Epithelial cell of proximal tubule (primary cell): Measurements from ENCODE around the gene SORCS2. TPM values are rescaled to one million over a fixed set of nuclear protein-coding genes. Genes with fewer than 3 reads are reported as not detected.

ENCODE experiments used
- DNase-seq: peaks from one replicate; pipeline ENCODE4 v3.0.0-alpha.2; 2011; ENCODE audit warnings: low read depth
- H3K4me3 ChIP-seq: 2 replicates; pipeline ENCODE4 v1.5.1; 2011; ENCODE audit warnings: low read depth, mild to moderate bottlenecking, low read length
- total RNA-seq: library from RNA; depleted of rRNA; stranded (reverse); fragments of >200 nt; gene quantifications from 2 replicates; pipeline ENCODE4 v1.2.3, GENCODE V29; 2015
- TF ChIP-seq, protein P1 (sequence below): conservative IDR thresholded peaks from 2 replicates; pipeline ENCODE4 v1.5.1; 2012; ENCODE audit warnings: low read depth, mild to moderate bottlenecking, low read length

Gene SORCS2
- total RNA-seq, 1 donor from 2014 or later, result 0.29 TPM

DNA sequence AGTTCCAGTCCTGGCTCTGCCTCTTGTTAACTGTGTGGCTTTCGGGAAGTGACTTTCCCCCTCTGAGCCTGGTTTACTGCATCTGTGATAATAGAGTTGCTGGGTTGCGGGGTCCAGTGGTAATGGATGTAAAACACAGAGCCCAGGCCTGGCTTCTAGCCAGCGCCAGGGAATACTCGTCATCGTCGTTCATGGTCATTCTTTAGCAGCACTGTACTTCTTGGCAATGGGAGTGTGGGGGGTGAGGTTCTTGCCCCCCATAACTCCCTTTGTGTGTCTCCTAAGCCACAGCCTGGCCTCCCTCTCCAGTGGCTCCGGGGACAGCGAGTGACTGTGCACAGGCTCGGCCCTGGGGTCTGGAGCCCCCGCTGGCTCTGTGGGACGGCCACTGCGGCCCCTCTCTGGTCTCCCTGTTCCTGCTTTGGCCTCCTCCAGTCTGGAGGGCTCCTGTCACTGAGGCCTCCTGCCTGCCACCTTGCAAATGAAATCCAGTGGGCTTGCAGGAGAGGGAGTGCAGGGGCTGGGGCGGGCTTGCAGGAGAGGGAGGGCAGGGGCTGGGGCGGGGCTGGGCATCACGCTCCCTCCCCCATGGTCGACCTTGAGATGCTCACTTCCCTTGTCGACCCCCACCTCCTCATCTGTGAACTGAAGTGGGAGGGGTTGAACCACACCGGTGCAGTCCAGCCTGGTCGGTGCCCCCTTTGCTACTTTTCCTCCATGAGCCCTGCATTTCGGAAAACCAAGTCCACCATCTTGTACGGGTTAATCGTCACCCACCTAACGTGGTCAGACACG is 229.2 kb downstream of the SORCS2 start:
- no peak for DNase-seq
- TF ChIP-seq, protein P1, sequence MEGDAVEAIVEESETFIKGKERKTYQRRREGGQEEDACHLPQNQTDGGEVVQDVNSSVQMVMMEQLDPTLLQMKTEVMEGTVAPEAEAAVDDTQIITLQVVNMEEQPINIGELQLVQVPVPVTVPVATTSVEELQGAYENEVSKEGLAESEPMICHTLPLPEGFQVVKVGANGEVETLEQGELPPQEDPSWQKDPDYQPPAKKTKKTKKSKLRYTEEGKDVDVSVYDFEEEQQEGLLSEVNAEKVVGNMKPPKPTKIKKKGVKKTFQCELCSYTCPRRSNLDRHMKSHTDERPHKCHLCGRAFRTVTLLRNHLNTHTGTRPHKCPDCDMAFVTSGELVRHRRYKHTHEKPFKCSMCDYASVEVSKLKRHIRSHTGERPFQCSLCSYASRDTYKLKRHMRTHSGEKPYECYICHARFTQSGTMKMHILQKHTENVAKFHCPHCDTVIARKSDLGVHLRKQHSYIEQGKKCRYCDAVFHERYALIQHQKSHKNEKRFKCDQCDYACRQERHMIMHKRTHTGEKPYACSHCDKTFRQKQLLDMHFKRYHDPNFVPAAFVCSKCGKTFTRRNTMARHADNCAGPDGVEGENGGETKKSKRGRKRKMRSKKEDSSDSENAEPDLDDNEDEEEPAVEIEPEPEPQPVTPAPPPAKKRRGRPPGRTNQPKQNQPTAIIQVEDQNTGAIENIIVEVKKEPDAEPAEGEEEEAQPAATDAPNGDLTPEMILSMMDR, result no peak
- no peak overlapping the region for H3K4me3 ChIP-seq

DNA sequence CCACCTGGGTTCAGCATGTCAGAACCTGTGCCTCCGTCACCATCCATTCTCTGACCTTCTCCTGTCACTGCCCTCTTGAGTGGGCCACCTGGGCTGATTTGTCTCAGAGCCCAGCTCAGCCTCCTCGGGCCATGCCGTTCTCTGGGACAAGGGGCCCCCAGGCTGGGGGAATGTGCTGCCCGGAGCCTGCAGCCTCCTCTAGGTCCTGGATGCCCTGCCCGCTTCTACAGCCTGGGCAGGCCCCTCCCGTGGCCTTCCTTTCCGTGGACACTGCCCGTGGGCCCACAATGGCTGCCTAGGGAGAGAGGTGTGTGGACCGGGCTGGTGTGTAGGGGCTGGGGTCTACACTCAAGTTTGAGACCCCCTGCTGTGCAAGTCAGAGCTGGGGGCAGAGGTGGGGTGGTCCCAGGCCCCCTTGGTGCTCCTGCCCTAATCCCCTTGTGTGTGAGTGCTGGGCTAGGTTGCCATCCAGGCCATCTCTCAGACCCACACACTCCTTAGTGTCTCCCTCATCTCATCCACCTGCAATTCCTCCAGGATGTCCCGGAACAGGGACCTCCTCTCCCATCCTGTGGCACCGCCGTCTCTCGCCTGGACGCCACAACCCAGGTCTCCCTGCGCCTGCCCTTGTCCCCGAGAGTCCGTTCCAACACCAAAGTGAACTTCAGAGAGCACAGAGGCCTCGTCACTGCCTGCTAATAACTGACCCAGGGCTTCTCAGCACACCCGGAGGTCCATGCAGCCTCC is 230.0 kb downstream of the SORCS2 start:
- TF ChIP-seq, protein P1, result no peak
- H3K4me3 ChIP-seq, result no peak overlapping the region
- no peak for DNase-seq

DNA sequence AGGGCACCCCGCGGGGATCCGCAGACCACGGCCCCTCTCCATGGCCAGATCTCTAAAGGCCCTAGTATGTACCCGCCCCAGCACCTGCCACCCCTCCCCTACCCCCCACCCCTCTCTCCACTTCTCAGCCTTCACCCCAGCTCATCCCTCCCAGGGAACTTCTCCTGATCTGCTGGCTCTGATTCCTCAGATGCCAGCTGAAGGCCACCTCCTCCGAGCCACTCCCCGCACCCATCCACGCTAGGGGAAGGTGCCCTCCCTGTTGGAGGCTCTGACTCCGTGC is 230.5 kb downstream of the SORCS2 start:
- TF ChIP-seq, protein P1, result no peak
- no peak for DNase-seq
- no peak overlapping the region for H3K4me3 ChIP-seq

DNA sequence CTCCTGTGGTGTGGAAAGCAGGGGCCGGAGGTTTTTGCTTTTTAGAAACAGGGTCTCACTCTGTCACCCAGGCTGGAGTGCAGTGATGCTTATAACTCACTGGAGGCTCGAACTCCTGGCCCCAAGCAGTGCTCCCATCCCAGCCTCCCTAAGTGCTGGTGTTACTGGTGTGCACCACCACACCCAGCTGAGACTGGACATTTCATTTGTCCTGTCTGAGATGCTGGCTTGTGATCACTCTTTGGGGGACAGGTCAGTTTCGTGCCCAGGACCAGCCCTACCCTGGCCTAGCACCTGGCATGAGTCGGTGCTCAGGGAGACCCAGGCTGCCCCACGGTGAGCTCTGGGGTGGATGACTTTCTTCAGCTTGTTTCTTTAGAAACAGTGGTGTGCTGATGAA is 231.1 kb downstream of the SORCS2 start:
- TF ChIP-seq, protein P1, result no peak
- H3K4me3 ChIP-seq, result no peak overlapping the region
- no peak for DNase-seq

DNA sequence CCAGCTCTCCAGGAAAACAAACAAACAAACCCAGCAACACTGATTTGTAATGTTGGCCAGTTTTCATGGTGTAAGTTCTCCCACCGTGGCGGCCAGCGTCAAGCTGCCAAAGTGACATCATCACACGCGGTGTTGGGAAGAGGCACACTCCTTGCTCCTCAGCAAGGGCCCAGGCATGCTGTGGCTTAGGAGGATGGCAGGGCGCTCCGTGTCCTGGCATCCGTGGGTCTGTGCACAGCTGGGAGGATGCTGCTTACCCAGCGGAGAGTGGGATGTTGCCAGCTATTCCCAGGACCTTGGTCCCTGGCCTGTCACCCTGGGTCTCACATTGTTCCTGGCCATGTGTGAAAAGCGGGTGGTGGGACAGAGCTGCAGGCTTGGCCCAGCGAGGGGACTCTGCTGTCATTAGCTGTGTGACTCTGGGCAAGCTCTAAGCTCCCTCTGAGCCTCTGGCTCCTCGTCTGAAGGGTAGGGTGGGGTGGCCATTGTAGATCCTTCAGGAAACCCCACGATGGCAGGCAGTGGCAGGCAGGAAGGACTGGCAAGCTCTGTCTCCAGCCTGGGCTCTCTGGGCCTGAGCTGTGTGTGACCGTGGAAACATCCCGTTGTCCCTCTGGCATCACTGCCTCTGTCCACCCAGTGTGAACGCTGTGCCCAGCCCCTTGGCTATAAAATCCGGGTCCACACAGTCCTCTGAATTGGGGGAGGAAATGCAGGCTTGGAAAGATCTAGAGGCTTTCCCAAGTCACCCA is 231.6 kb downstream of the SORCS2 start:
- TF ChIP-seq, protein P1, result no peak
- no peak overlapping the region for H3K4me3 ChIP-seq
- no peak for DNase-seq

DNA sequence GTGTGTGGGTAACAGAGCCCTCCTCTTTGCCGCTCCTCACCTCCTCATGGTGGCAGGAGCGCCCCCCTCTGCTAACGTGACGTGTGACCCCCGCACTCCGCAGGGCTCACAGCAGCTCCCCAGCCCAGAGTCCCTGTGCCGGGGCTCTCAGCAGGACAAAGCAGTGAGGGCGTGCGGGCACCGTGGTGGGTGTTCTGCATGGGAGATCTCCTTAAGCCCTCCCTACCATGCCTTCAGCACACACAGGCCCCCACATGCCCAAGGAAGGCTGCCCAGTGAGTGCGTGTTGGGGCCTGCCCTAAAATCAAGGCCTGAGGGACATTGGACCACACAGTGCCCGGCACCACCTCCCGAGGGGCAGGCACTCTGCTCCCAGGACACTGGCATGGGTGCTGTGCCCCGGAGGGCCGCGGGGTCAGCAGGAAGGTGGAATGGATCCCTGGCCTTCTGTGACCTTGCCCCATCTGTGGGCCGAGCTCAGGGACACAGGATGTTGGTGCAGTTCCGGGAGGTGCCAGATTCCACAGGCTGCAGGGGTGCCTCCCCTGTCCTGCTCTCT is 232.3 kb downstream of the SORCS2 start:
- DNase-seq, result no peak
- TF ChIP-seq, protein P1, result no peak
- H3K4me3 ChIP-seq, result no peak overlapping the region
